Epithelial cell of proximal tubule (primary cell): ENCODE data around the gene DNAJB5. TPM values are rescaled to one million over a fixed set of nuclear protein-coding genes. Genes with fewer than 3 reads are reported as not detected.

Experiments used
- DNase-seq: peaks from one replicate; pipeline ENCODE4 v3.0.0-alpha.2; 2011; ENCODE audit warnings: low read depth
- H3K4me3 ChIP-seq: 2 replicates; pipeline ENCODE4 v1.5.1; 2011; ENCODE audit warnings: low read depth, mild to moderate bottlenecking, low read length
- CTCF ChIP-seq: conservative IDR thresholded peaks from 2 replicates; pipeline ENCODE4 v1.5.1; 2012; ENCODE audit warnings: low read depth, mild to moderate bottlenecking, low read length
- total RNA-seq: library from RNA; depleted of rRNA; stranded (reverse); fragments of >200 nt; gene quantifications from 2 replicates; pipeline ENCODE4 v1.2.3, GENCODE V29; 2015

DNAJB5 gene
- total RNA-seq, 1 donor from 2014 or later = 20.2 TPM

DNA sequence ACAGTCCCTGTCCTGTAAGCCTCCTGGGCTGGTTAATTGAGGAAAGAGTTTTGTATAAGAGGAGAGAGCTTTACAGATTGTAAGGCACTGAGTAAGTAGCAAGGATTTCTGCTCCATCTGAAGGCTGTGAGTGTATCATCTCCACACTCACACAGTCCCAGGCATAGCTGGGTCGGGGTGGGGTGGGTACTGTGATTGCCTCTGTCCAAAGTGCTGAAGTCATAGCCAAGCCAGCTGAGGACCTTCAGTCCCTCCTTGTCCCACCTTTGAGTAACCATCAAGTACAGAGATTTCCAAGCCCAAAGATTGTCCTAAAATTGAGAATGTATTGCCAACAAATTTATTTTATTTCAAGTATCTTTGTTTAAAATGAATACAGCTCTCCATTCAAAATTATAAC lies 5.5 kb upstream of the DNAJB5 start:
- H3K4me3 ChIP-seq = no peak overlapping the region
- no peak for TF ChIP-seq CTCF
- no peak for DNase-seq

GRCh38 chr9:34985311-34985899 lies 4.1 kb upstream of the DNAJB5 start:
- no peak overlapping the region for H3K4me3 ChIP-seq
- no peak for DNase-seq
- peak; percentile 91 for TF ChIP-seq CTCF

- no peak for TF ChIP-seq CTCF
- no peak overlapping the region for H3K4me3 ChIP-seq
- DNase-seq = no peak
Observed at GRCh38 chr9:34986540-34987047, 3.0 kb upstream of the DNAJB5 start.

GRCh38 chr9:34987160-34987901 lies 2.2 kb upstream of the DNAJB5 start:
- no peak for TF ChIP-seq CTCF
- no peak for DNase-seq

GRCh38 chr9:34988218-34989002 lies 1.1 kb upstream of the DNAJB5 start:
- no peak for TF ChIP-seq CTCF
- DNase-seq = no peak
- H3K4me3 ChIP-seq = peak overlapping the region; percentile 52

More at GRCh38 chr9:34987160-34987901, 2.2 kb upstream of the DNAJB5 start:
- H3K4me3 ChIP-seq = no peak overlapping the region

DNA sequence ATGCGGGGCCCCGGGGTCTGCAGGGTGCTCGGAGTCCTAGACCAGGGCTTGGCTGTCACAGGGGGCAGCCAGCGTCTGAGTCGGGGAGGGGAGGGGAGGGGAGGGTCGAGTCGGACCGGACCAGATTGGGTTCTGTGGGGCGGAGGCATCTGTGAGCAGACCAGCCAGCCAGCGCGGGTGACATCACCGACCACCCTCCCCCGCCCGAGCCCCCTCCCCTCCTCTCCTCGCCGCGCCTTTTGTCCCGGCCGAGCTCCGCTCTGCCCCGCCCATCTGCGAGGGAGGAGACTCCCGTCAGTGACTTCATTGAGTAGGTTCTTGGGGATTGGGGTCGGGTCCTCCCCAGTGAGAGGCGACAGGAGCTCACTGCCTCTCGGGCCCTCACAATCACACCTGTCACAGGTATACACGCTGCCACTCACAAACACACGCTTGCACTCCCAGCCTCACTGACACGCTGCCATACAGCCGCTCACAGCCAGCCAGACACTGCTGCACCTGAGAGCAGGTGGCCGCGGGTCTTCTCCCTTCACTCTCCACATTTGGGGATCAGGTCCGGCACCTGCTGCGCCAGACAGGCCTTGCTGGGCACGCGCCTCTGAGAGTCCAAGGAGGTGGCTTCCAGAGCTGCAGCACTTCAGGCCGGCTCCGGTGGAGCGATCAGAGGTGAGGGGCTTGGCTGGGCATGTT lies 546 bp downstream of the DNAJB5 start:
- TF ChIP-seq CTCF = no peak
- H3K4me3 ChIP-seq = peak overlapping the region; percentile 95
- no peak for DNase-seq
